Parietal lobe (tissue), 2 donors: Measurements from ENCODE around the gene GALNT11. TPM values are rescaled to one million over a fixed set of nuclear protein-coding genes. Genes with fewer than 3 reads are reported as not detected.

Experiments used
- small RNA-seq: library from RNA; depleted of rRNA; stranded (forward); fragments of <200 nt; gene quantifications from one replicate; pipeline ENCODE3, GENCODE V24; 2014; ENCODE audit warnings: low replicate concordance
- total RNA-seq: library from RNA; depleted of rRNA; stranded (reverse); fragments of >200 nt; gene quantifications from one replicate; pipeline ENCODE4 v1.2.3, GENCODE V29; 2014

The GALNT11 gene
- 93.9 TPM for total RNA-seq

DNA sequence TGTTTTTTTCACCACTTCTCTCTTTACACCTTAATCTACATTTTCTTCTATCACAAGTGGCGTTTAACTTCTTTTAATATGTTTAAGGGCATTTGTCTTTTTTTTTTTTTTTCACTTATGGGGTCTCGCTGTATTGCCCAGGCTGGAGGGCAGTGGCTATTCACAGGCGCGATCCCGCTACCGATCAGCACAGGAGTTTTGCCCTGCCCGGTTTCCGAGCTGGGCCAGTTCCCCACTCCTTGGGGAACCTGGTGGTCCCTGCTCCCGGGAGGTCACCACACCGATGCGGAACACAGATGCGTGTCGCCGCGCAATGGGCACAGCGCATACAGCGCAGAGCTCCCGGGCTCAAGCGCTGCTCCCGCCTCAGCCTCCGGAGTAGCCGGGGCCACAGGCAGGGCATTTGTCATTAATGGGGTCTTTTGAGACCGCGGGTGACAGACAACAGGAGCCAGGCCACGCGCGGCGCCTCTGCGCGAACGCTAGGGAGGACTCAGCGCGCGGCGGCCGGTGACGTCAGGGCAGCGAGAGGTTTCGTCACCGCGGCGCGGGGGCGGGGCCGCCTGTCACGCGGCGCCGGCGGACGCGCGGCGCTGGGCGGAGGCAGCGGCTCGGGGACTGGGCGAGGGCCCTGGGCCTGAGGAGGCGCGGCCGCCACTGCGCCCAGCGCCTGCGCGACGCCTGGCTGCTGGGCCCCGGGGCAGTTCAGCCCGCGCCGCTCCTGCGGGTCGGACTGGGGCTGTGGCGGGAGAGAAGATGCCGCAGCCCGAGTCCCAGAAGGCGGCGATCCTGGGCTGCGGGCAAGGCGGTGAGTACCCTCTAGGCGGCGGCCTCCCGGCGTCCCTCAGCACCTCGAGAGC, at the start of gene GALNT11:
Gene GALNT11, plus strand, starts transcription at position 598 of the 860 bp plus-strand sequence. CDS start 68,554 bp downstream, outside the sequence.

Small RNAs within 50 kb of the gene (small RNA-seq; reads per million reads assigned to genes)
- not detected for gene RF00017

Other genes with a start within 250 kb of the GALNT11 start
- gene PRKAG2, start 148.6 kb upstream of the GALNT11 start, total RNA-seq = 30.7 TPM
- not detected for gene GALNTL5, start 69.2 kb upstream of the GALNT11 start, total RNA-seq